GM18870 (cell line): ENCODE data around the gene ZNF80.
"Not testable (repeated sequence)": the region's sequence is repeated elsewhere in the genome, so short reads cannot be mapped to it uniquely, and the experiment has no call there.

ENCODE experiments used
- ATAC-seq: cut with Tn5 transposase; IDR thresholded peaks from one replicate; pipeline ENCODE4 v1.9.1; 2021; ENCODE audit warnings: moderate library complexity; ENCODE audit not compliant: unreplicated experiment

The ZNF80 gene

DNA sequence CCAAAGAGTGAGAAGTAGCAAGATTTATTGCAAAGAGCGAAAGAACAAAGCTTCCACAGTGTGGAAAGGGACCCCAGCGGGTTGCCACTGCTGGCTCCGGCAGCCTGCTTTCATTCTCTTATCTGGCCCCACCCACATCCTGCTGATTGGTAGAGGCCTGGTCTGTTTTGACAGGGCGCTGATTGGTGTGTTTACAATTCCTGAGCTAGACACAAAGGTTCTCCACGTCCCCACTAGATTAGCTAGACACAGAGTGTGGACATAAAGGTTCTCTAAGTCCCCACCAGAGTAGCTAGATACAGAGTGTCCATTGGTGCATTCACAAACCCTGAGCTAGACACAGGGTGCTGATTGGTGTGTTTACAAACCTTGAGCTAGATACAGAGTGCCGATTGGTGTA, at the start of gene ZNF80:
TSS of gene ZNF80 (minus strand) at position 101 of the 400 bp plus-strand sequence. CDS start 504 bp downstream, outside the sequence.
- ATAC-seq = not testable (repeated sequence)

DNA sequence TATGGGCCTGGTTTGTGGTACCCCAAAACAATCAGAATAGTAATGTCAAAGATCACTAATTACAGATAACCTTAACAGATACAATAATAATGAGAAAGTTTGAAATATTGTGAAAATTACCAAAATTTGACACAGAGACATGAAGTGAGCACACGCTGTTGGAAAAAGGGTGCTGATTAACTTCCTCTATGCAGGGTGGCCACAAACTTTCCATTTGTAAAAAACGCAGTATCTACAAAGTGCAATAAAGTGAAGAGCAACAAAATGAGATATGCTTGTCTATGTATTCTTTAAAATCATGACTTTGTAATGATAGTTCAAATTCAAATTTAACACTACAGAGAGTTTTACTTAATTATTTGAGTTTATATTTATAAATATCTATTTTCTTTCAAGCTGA, 48.9 kb upstream of the ZNF80 start:
- no peak for ATAC-seq

DNA sequence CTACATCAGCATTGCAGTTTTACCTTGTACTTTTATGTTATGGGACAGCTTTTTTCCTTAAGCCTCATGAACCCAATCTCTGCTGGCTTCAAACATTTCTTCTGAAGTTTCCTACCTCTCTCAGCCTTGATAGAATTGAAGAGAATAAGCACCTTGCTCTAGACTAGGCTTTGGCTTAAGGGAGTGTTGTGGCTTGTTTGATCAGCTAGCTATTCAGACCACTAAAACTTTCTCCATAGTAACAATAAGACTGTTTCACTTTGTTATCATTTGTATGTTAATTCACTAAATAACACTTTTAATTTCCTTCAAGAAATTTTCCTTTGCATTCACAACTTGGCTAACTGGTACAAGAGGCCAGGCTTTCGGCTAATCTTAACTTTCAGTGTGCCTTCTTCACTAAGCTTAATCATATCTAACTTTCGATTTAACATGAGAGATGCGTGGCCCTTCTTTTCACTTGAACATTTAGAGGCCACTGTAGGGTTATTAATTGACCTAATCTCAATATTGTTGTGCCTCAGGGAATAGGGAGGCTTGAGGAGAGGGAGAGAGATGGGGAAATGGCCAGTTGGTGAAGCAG, 48.4 kb upstream of the ZNF80 start:
- ATAC-seq = no peak

DNA sequence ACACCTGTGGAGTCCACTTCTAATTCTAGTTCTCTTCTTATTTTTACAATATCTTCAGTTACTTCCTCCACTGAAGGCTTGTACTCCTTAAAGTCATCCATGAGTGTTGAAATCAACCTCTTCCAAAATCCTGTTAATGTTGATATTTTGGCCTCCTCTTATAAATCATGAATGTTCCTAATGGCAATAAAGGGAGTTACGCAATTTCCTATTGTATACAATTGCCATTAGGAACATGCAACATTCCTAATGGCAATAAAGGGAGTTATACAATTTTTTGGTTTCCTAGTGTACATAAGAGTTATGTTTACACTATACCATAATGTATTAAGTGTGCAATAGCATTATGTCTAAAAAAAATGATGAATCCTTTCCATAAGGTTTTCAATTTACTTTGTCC, 47.3 kb upstream of the ZNF80 start:
- no peak for ATAC-seq

DNA sequence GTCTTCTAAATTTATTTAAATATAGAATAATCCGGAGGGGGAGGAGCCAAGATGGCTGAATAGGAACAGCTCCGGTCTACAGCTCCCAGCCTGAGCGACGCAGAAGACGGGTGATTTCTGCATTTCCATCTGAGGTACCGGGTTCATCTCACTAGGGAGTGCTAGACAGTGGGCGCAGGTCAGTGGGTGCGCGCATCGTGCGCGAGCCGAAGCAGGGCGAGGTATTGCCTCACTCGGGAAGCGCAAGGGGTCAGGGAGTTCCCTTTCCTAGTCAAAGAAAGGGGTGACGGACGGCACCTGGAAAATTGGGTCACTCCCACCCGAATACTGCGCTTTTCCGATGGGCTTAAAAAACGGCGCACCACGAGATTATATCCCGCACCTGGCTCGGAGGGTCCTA, 39.5 kb upstream of the ZNF80 start:
- ATAC-seq = not testable (repeated sequence)

- ATAC-seq = no peak
Observed at GRCh38 chr3:114274929-114275328, 37.6 kb upstream of the ZNF80 start.

DNA sequence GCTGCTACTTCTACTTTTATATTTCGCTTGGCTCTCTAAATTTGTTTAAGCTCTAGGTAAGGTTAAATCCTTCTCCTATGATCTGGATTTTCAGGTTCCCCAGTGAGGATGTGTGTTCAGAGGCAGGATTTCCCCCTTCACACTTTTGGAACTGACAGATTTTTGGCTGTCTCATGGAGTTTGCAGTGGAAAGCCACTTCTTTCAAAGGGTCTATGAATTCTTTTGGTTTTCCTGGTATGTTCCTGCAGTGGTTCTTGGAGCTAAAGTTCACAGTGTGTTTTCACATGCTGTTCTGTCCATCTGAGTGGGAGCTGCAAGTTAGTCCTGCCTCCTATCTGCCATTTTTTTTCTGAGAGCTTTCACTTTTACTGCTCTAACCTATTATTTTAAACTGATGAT, 34.9 kb upstream of the ZNF80 start:
- ATAC-seq = no peak

GRCh38 chr3:114270019-114270418, 32.6 kb upstream of the ZNF80 start:
- no peak for ATAC-seq

GRCh38 chr3:114260152-114260551, 22.8 kb upstream of the ZNF80 start:
- ATAC-seq = no peak

- no peak for ATAC-seq
Observed at GRCh38 chr3:114259566-114259965, 22.2 kb upstream of the ZNF80 start.

- no peak for ATAC-seq
Observed at GRCh38 chr3:114253505-114253904, 16.1 kb upstream of the ZNF80 start.

GRCh38 chr3:114252954-114253353, 15.6 kb upstream of the ZNF80 start:
- no peak for ATAC-seq

DNA sequence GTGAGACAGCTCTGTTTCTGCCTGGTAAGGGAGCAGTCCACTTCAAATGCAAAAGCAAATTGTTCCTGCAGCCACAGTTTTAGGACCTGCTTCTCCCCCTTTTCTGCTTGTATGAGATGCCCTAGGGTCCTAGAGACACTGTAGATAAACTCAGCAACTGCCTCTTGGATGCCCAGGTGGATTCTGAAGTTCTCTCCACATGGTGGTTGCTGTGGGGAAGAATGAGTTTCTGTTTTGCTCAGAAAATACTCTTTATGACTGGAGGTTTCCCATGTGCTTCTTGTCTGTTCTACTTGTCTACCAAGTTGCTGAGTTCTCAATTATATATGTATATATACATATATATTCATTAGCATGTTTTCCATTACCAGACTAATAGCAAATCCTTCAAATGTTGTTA, 5.6 kb upstream of the ZNF80 start:
- peak; percentile 99 for ATAC-seq

GRCh38 chr3:114241262-114241661, 3.9 kb upstream of the ZNF80 start:
- ATAC-seq = no peak

DNA sequence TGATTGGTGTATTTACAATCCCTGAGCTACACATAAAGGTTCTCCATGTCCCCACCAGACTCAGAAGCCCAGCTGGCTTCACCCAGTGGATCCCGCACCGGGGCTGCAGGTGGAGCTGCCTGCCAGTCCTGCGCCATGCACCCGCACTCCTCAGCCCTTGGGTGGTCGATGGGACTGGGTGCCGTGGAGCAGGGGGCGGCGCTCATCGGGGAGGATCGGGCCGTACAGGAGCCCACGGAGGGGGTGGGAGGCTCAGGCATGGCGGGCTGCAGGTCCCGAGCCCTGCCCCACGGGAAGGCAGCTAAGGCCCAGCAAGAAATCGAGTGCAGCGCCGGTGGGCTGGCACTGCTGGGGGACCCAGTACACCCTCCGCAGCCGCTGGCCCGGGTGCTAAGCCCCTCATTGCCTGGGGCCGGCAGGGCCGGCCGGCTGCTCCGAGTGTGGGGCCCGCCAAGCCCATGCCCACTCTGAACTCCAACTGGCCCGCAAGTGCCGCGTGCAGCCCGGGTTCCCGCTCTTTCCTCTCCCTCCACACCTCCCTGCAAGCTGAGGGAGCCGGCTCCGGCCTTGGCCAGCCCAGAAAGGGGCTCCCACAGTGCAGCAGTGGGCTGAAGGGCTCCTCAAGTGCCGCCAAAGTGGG, 888 bp upstream of the ZNF80 start:
- ATAC-seq = not testable (repeated sequence)

- ATAC-seq = no peak
Observed at GRCh38 chr3:114235431-114235830, 1.9 kb downstream of the ZNF80 start.

- ATAC-seq = no peak
Observed at GRCh38 chr3:114234745-114235144, 2.6 kb downstream of the ZNF80 start.

- no peak for ATAC-seq
Observed at GRCh38 chr3:114231616-114232015, 5.8 kb downstream of the ZNF80 start.

- no peak for ATAC-seq
Observed at GRCh38 chr3:114227076-114227475, 10.3 kb downstream of the ZNF80 start.

GRCh38 chr3:114226313-114226712, 11.1 kb downstream of the ZNF80 start:
- ATAC-seq = no peak

DNA sequence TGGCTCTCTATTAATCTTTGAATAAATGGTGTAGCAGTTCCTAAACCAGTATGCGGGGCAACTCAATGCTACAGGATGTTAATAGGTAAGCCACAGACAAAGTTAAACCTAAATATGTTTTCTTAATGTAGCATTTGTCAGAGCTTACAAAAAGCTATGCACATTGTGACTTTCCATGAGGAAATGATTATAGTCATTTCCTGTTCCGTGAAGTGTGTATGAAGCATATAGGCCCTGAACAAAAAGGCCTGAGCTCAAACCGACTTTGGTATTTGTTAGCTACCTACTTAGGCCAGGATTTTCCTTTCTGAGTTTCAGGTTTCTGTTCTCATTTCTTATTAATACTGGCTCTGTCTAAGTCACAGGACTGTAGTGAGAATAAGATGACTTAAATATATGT, 14.2 kb downstream of the ZNF80 start:
- peak; percentile 87 for ATAC-seq

DNA sequence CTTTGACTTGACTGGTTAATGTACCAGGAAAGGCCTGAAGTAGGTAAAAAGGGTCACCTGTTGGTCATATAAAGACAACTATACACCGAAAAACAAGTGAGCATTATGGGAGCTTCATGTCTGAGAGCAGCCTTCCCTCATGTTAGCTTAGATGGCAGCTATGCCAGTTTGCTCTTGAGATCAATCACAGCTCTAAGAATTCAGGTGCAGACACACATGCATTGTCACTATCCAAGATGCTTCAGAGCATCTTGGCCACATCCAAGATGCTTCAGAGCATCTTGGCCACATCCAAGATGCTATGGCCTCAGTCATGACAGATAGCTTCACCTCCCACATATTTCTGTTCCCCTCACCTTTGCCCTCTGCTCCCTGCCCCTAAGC, 15.5 kb downstream of the ZNF80 start:
- no peak for ATAC-seq
